ENCODE data around the gene RBM8A.

DNA sequence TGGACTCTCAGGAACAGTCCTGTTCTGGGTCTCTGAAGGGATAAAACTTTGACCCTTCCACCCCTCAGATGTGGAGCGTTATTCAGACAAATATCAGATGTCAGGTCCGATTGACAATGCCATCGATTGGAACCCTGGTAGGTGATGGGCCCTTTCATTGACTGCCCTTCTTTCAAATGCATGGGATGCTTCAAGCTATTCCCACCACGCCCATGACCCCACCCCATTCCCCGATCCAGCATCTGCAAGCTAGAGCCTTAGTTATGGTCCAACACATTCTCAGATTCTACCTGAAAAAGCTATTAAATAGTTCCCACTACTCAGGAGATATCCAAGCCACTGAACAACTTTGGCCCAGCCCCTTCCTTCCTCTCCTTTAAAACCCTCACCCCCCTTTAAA lies 49.7 kb upstream of the RBM8A start:
- TF ChIP-seq CTCF (IDR thresholded peaks at IDR 0.05) (no peak), ZFX (IDR thresholded peaks at IDR 0.05; ENCODE audit: borderline replicate concordance) (no peak)
